Heart left ventricle (tissue), 13 donors: Measurements from ENCODE around the gene SP6.

Experiments
- CTCF ChIP-seq, 12 donors: fragments of 200-600 bp; sonication (generic) in 4 of 12; IDR thresholded peaks; one replicate each; pipeline versions ENCODE4 v1.5.0 to v1.8.0; 2018 to 2022; ENCODE audit warnings: antibody characterized with exemption in 12 of 12, mild to moderate bottlenecking in 5 of 12
- POLR2A ChIP-seq, 2 donors: fragments of 450-650 bp; IDR thresholded peaks; one replicate each; pipeline ENCODE4 v1.6.1; 2017; ENCODE audit warnings: antibody characterized with exemption in 2 of 2, mild to moderate bottlenecking in 2 of 2, moderate library complexity in 2 of 2
- donor health status: ischemic (EF 13 %, LVEDD 7.1; RV severe dilation, severe dysfunction).
- donor health status: DM: no; HTN: yes; CAD: no.
- donor health status: DM: no; HTN: no; CAD: no.
- donor health status: ischemic (EF 25% LVEDD 6.9; RV normal size, moderate dysfunction).
- donor health status: ischemic (EF 25% LVEDD 5.7; RV mildly dilated, moderate dysfunction).
- donor health status: ischemic (EF 35%, LVEDD 5.7; RV mildly dilated, moderate dysfunction).
- donor health status: nonischemic (EF 11% LVEDD 7.7; RV severe dilation, severe dysfunction).
- donor health status: DM: yes; HTN: yes; CAD: no.
- donor health status: PGD.
- donor health status: ischemic (EF 29% LVEDD 5.4; RV normal size, mild dysfunction).
- donor health status: nonischemic (EF 23%, LVEDD 6.1; RV moderate dilation, normal function).

GRCh38 chr17:47806026-47806912 lies 44.7 kb downstream of the SP6 start:
- TF ChIP-seq POLR2A (IDR thresholded peaks at IDR 0.05) (no peak), CTCF (IDR thresholded peaks at IDR 0.05) (no peak)
